HG02938 (cell line): Measurements from ENCODE around the gene PSG1.
"Not testable (repeated sequence)": the region's sequence is repeated elsewhere in the genome, so short reads cannot be mapped to it uniquely, and the experiment has no call there.

Experiments used
- ATAC-seq: cut with Tn5 transposase; IDR thresholded peaks from one replicate; pipeline ENCODE4 v1.9.1; 2021; ENCODE audit warnings: mild to moderate bottlenecking, moderate library complexity; ENCODE audit not compliant: unreplicated experiment

The PSG1 gene

DNA sequence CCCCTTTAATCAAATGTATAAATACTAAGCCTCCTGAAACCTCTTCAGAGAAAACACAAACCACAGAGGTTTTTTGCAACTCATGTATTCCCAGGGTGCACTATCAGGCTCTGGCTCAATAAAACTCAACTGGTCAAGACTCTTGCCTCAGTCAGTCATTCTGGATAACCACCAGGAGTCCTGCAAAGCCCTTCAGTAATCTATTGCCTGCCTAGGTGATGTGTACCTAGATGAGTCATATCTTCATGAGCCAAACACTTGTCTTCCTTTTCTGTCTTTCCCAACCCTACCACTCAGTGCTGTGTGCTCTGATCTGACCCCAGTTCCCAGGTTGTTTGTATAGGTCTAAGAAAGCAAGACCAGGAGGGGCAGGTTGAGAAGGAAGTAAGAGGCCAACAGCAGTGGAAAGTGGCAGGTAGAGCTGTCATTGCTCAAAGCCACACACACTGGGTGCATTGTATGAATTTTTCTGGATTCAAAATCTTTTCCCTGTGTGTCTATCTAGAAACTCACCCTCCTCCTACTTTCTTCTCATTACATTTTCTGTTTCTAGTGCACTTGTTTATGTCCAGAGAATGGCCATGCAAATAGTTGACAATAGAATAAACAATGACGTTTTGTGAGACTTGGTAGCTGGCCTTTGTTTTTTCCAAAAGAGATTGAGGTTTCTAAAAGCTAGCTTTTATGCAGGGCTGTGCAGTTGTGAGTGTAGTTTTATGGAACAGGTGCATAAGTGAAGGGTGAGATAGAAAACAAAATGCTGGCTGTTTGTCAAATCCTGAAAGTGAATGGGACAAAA is 48.1 kb downstream of the PSG1 start:
- no peak for ATAC-seq

DNA sequence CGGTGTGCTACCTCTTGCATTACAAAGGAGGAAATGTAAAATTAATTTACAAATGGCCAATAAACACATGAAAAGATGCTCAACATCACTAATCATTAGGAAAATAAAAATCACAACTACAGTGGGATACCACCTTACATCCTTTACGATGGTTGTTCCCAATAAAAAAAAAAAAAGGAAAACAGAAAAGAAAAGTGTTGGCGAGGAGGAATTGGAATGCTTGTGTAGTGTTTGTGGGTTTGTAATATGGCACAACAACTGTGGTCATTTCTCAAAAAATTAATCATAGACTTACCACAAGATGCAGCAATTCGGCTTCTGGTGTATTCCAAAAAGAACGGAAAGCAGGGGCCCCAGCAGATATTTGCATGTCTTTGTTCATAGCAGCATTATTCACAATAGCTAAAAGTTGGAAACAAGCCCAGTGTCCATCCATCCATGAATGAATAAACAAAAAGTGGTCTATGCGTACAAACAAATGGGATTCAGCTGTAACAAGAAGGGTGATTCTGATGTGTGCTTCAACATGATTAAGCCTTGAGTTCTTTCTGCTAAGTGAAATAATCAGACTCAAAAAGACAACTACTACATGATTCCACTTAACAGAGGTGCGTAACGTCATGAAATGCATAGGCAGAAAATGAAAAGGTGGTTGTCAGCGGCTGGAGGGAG is 58.1 kb downstream of the PSG1 start:
- not testable (repeated sequence) for ATAC-seq

GRCh38 chr19:42819960-42820650 is 59.4 kb downstream of the PSG1 start:
- not testable (repeated sequence) for ATAC-seq

- no peak for ATAC-seq
Measured at GRCh38 chr19:42816894-42817293, 62.6 kb downstream of the PSG1 start.
